Measurements from ENCODE around the gene SLC37A1.
"Not testable (repeated sequence)": the region's sequence is repeated elsewhere in the genome, so short reads cannot be mapped to it uniquely, and the experiment has no call there.

Gene SLC37A1

DNA sequence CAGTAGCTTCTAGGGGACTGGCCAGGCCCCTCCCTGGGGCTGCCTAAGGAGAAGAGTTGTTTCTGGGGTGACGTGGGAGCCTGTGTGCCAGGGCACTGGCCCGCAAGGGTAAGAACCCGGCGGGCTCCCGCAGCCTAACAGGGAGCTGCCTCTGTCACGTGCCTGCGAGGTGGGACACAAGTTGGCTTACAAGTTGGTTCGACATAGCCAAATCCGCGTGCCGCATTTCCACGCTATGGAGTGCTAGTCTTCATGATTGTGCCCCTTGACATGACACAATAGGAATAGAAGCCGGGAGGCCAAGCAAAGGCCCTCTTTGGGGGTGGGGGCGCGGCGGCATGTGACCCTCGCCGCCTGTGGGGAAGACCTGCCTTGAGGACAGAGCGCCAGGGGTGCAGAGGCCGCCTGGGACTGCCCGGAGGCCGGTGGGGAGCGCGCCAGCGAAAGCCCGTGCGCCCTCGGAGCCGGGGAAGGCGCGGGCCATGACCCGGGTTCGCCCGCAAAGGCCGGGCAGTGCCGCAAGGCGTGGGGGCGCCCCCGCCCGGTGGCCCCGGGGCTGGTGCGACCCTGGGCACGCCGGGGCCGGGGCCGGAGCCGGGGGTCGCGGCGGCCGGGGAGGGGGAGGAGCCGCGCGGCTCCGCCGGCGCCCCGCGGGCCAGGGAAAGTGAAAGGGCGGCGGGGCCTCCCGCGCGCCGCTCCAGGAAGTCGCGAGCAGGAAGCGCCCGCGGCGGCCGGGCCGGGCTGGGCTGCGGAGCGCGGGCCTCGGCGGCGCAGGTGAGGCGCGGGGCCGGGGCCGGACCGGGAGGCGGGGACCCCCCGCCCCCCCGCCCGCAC lies at the start of gene SLC37A1:
TSS of gene SLC37A1 (plus strand) at position 702 of the 834 bp plus-strand sequence. CDS start 4,603 bp downstream, outside the sequence.
- no peak for DNase-seq (ENCODE audit: low read depth)

DNA sequence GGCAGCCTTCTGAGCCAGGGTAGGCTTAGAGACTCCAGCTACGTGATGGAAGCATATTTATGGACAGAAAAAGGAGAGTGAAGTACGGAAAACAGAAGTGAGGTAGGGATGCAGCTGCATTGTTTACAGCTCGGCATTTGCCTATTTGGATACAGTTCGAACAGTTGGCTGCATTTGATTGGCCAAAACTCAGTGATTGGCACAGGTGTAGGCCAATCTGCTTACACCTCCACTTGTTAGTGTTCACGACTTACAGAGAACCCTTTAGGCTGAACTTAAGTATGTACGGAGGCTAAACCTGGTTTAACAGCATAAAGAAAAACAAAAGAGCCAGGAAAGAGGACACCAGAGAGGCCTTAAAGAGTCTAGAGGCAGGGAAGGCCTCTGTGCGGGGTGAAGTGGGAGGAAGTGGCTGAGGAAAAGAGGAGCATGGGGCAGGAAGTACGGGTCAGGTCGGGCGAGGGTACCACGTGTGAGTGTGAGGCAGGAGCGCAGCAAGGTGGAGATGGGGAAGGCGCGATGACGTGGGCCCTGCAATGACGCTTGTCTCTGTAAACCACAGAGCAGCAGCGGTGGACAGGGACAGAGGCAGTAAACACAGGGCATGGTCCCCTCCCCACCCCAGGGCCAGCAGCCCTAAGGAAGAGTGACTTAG lies 49.7 kb upstream of the SLC37A1 start:
- peak; percentile 49 for DNase-seq (ENCODE audit: low read depth)

DNA sequence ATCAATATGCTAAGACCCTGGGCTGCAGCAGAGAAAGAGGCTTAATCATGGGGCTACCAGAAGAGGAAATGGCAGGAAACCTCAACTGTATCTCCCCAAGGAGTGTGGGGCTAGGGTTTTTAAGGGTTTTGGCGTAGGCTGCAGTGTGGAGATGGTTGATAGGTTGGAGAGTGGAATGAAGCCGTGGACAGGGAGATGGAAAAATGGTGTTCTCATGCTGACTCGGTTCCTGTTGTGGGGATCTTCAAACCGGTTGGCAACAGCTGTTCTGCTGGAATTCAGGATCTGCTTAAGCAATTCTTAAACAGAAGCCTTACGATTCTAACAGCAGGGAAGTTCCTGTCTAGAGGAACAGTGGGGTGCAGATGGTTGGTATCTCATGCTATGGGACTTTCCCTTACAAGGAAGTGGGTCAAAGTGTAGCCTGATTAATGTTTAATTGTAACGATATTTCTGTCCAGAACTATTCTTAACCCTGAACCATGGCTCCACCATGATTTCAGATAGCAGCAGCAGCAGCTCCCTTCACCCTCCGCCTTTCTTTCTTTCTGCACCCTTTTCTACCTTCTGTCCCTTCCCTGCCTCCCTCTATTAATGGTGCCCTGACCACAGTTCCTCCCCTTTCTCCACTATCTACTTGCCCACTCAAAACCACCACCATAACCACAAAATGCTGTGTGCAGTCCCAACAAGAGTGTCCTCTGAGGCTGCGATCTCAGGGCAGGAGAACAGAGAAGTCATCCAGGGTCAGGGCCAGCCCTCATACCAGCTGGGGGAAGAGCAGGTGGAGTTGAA lies 48.4 kb upstream of the SLC37A1 start:
- DNase-seq (ENCODE audit: low read depth): no peak

DNA sequence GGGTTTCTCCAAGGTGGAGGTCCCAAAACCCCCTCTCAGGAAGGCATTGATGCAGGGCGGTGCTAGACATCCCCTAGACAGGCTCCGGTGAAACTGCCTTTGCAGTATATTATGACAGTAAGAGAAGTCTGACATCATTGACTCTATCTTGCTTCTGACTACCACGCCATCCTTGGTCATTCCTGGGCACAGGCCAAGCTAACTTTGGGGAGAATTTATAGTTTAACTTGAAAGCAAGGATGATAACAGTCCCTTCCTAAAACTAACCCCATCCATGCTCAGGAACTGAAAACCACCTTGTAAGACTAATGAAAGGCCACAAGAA lies 47.9 kb upstream of the SLC37A1 start:
- DNase-seq (ENCODE audit: low read depth): no peak

DNA sequence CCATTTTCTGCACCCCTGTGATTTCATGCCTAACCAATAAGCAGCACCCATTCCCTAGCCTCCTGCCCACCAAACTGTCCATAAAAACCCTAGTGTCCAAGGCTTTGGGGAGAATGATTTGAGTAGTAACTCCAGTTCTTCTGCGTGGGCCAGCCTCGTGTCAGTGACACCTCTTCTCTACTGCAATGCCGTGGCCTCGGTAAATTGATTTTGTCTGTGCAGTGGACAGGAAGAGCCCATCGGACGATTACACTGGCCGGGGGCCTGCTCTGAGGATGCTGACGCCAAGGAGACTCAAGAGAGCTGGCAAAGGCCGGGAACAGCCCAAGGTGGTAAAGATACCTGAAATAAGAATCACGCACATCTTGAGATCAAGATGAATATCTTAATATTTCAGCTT lies 47.0 kb upstream of the SLC37A1 start:
- DNase-seq (ENCODE audit: low read depth): no peak

DNA sequence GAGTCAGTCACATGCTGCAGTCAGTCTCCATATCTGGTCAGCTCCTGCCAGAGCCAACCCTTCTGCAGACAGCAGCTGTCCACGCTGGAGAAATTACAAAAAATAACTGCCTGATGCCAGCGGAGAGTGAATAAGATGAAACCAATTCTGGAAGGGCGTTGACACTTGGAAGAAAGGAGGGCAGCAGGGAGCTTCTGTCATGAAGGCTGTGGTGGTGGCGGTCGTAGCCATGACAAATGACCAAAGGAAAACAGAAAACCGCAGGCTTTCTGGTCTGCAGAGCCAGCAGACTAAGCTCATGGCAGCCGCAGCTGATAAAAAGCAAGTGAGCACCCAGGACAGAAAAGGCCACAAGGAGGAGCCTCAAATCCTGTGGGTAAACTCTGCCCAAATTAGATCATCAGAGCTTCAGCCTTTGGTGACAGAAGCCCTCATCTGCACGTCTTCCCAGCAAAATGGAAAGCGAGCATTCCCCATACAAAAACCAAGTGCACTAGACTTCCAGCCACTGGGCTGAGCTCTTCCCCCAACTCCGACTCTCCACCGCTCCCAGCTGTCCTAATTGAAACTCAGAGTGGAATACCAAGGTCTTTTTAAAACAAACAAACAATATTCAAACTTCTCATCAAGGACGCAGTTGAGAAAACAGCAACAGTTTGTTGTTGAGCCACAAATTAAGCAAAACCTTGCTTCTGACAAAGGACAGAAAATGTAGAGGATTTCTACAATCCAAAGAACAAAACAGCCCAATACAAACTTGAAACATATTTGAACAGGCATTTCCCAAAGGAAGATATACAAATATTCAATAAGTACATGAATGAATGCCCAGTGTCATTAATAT lies 46.3 kb upstream of the SLC37A1 start:
- peak; percentile 12 for DNase-seq (ENCODE audit: low read depth)

DNA sequence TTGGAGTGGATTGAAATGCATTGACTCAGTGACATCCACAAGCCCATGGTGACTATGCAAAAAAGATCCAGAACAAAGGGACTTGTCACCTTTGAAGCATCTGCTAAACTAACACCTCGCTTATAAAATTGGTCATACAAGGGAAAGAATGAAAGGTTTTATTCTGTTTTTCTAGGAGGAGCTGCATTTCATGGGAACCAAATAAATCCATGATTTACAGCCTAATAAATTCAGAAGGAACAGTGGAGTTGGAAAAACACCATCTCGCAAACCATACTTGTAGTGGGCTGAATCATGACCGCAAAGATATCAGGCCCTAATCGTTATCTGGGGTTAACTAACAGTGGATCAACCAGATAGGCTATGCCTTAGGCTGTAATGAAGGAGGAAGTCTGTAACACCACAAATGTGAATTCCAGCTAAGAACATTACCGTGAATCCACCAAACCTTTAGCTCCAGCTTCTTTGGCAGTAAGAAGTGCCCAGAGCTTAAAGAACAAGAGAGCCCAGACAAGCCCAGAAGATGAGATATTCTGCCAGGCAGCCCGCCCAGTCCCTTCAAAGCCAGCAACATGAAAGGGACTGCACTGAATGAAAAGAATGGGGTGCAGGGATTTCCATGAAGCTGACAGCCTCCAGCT lies 45.0 kb upstream of the SLC37A1 start:
- DNase-seq (ENCODE audit: low read depth): no peak

DNA sequence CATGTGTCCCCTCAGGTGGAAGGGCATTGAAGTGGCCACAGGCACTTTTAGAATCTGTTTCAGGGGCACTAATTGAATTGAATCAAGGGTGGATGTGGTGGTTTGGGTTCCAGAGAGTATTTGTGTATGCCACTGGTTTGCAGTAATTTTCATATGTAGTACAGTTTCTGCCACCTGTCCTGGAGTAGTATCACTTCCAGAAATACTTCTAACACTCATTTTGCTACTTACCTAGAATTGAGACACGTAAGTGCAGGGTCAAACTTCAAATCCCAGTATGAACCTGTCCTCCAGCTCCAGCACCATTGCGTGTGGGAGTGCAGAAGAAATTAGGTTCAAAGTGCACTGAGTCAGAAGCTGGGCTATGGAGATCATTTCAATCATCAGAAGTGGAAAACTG lies 44.4 kb upstream of the SLC37A1 start:
- DNase-seq (ENCODE audit: low read depth): no peak

DNA sequence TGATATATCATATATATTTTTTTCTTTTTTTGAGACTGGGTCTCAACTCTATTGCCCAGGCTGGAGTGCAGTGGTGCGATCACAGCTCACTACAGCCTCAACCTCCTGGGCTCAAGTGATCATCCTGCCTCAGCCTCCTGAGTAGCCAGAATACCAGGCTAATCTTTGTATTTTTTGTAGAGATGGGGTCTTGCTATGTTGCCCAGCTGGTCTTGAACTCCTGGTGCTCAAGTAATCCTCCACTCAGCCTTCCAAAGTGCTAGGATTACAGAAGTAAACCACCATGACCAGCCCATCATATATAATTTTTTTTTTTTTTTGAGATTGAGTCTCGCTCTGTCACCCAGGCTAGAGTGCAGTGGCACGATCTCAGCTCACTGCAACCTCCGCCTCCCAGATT lies 43.9 kb upstream of the SLC37A1 start:
- DNase-seq (ENCODE audit: low read depth): not testable (repeated sequence)

DNA sequence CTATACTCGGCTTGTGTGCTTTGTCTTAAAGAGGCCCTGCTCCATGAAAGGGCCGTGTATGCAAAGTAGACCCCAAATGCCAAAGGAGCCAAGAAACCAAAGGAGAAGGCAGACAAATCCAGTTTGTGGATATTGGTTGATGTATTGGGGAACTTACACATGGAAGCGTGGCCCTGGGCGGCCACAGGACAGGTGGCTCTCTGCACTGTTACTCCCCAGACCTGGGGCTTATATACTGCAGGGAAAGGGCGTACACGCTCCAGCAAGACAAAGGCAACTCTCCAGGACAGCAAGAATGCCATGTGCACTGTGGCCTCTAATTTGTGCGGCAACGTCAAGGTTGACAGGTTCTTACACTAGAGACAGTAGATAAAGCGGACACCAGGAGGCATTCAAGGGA lies 42.4 kb upstream of the SLC37A1 start:
- no peak for DNase-seq (ENCODE audit: low read depth)

DNA sequence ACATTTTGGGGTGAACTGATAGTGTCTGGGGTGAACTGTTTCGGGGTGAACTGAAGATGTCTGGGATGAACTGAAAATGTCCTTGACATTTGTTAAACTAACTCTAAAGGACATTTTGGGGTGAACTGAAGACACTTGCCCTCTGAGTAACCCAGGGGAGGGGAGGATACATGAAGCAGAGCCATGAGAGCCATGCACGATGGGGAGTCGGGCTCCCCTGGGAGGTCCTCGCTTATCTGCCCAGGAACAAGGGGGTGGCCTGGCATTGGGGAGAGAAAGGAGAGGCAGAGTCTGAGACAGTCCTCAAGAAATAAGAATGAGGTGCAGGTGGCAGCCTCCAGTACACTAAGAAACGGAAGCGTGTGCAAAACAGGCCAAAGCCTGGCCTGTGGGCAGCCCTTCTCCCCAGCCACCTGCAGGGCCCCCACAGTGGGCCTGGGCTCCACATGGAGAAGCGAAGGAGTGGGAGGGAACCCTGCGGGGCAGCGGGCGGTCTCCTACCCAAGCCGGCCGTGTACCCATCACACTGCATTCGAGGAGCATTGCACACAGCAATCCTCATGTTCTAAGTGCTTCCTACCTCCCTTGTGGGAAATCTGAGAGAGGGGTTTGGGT lies 41.8 kb upstream of the SLC37A1 start:
- DNase-seq (ENCODE audit: low read depth): no peak

DNA sequence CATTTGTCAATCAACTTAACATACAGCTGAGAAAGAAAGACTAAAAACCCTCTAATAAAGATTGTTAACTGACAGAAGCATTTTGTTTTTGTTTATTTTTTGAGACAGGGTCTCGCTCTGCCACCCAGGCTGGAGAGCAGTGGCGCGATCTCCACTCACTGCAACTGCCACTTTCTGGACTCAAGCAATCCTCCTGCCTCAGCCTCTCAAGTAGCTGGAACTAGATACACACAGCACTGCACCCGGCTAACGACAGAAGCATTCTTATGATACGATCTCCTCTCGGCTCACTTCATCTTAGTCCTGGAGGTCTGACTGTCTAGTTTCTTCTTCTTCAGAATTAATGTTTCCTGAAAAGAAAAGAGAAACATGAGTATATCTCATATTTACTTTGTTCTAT lies 41.1 kb upstream of the SLC37A1 start:
- DNase-seq (ENCODE audit: low read depth): no peak

DNA sequence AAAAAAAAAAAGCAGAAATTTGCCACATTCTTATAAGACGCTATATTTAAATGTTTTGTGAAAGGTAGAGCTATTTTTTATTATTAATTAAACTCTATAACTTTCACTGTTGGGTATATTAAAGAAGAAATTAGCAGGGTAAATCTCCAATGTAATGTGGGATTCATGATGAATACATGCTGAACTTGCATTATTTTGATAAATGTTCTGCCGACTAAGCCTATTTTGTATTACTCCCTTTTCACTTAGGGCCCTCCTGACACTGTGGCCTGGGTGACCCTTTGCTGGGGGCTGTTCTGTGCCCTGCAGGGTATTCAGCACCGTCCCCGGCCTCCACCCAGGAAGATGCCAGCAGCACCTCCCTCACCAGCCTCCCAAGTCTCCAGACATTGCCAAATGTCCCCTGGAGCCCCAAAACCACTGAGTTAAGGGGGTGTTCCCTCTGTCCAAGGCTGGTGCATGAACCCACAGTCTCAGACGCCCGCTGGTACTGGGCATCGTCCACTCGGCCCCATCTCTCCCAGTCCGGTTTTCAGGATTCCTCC lies 40.1 kb upstream of the SLC37A1 start:
- DNase-seq (ENCODE audit: low read depth): no peak

DNA sequence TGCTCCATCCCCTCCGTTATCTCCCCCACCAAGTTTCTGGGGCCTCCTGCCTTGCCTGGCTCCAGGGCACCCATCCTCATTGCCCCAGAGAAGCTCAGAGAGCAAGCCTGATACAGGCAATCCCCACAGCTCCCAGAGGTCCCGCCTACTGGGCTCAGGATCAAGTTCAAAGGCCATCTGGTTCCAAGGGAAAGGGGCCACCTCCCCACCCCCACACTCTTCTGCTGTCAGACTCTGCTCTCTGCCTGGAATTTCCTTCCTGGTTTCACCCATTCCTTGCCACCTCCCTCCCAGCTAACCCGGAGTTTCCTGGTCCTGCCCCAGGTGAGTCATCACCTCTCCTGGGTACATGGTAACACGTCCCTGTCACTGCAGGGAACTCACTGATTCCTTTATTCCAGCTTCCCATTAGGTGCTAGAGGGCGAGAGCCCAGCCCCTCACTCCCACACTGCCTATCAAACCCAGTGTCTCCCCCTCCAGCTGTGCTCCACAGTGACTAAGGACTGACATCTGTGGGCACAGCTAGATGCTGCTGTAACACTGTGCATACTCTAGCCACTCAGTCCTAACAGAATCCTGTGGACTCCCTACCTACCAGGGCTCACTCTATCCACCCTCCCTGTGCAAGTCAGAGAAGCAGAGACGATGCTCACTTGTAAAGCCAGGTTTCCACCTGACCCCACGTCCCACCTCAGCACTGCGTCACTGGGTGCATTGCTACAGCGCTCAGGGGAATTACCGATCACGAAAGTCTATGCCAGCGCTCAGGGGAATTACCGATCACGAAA lies 39.4 kb upstream of the SLC37A1 start:
- no peak for DNase-seq (ENCODE audit: low read depth)

DNA sequence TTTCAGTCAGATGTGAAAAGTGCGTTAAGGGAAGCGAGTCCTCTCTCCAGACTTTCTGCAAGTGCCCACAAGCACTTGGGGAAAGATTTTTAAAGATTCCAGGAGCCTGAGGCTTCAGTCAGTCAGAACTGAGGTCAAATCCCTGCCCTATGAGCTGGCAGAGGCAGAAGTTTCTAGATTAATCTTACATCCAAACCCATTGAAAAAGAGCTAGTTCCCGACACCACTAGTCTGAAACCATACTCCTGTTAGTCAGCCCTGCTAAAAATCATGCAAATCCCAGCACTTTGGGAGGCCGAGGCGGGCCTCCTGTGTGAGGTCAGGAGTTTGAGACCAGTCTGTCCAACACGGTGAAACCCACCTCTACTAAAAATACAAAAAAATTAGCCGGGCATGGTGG lies 38.6 kb upstream of the SLC37A1 start:
- no peak for DNase-seq (ENCODE audit: low read depth)

DNA sequence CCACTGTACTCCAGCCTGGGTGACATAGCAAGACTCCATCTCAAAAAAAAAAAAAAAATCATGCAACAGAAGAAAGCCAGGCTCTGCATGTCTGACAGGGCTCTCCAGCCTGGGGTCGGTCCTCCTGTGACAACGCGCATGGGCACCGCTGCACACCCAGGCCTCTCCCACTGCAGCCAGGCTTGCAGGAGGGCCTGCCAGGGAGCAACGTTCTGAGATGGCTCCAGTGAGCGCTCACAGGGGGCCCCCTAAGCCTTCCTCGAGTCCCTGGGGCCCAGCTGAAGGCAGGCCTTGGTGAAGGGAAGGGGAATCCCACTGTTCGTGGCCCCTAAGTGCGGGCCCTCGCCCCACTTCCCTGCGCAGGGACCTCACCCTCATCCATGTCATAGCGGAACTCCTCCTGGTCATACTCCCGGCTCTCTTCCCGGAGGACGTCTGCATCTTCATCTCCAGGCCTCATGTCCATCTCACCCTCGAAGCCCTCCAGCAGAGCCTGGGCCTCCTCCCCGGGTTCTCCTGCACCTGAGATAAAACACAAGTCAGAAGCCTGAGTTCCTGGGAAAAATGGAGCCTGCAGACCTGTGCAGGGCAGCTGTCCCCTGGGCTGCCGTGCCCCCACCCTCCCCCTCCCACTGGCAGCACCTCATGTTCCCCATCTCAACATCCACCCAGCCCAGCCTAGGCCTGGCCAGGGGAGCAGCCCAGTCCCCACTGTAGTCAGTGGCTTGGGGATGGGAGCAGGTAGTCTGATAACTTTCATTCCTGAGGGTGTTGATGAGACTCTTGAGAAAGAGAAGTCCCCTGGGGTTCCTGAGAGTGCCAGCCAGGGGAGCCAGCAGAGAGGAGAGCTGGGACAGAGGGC lies 37.9 kb upstream of the SLC37A1 start:
- no peak for DNase-seq (ENCODE audit: low read depth)

DNA sequence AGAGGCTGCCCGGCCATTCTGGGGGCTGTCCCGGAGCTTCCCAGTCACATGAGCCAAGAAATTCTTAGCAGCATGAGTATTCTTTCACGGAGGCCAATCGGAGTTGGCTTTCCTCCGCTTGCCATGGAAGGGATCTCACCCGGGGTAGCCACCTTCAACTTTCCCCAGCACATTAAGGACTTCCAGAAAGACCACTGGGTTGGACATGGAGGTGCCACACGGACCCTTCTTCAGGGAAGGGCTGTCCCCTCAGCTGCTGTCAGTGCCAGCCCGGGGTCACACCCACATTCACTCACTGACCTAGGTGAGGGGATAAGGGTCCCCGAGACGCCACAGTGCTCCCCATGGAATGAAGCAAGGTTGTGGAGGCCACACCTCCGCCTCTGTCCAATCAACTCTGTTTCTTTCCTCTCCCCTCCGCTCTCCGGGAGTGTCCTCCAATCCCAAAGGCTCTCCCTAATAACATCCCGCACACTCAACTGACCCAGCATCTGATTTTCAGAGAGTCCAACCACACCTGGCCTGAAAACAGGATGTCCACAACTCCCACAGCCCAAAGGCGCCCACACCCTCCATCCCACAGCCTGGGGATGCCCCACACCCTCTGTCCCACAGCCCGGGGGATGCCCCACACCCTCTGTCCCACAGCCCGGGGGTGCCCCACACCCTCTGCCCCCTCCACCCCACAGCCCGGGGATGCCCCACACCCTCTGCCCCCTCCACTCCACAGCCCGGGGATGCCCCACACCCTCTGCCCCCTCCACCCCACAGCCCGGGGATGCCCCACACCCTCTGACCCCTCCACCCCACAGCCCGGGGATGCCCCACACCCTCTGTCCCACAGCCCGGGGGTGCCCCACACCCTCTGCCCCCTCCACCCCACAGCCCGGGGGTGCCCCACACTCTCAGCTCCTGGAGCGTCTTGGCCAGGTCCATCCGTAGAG lies 37.0 kb upstream of the SLC37A1 start:
- no peak for DNase-seq (ENCODE audit: low read depth)

DNA sequence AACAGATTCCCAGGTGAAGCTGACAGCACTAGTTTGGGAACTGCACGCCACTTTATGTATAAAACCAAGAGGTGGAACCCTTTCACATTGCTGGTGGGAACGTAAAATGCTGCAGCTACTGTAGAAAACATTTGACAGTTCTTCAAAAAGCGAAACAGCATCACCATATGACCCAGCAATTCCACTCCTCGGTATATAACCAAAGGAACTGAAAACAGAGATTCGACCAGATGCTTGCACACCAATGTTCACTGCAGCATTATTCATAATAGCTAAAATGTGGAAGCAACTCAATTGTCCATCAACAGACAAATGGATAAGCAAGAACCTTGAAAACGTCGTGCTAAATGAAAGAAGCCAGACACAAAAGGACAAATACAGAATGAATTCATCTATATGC lies 35.1 kb upstream of the SLC37A1 start:
- DNase-seq (ENCODE audit: low read depth): no peak
